Measurements from ENCODE around the gene GPR78. TPM values are rescaled to one million over a fixed set of nuclear protein-coding genes. Genes with fewer than 3 reads are reported as not detected.

The GPR78 gene
- total RNA-seq, 1 experiment from 2014 or later = 3.4 TPM

- Histone ChIP-seq H3K4me1 (ENCODE audit: insufficient read depth, low read length) (peaks cover 4% of the 10 kb centered on the region; the same call in 1 of the 2 replicates), H3K79me1 (ENCODE audit: insufficient read depth, low read depth, low read length, poor library complexity, severe bottlenecking) (no peaks in the 10 kb centered on the region), H3K56ac (ENCODE audit: insufficient read length, low read depth, low read length) (no peak overlapping the region), H2BK15ac (ENCODE audit: low read depth, low read length) (no peak overlapping the region), H4K91ac (ENCODE audit: insufficient read length, low read depth, low read length) (no peak overlapping the region), H2AK5ac (ENCODE audit: insufficient read length, low read length) (no peak overlapping the region), H2AFZ (ENCODE audit: low read length) (no peak overlapping the region), H3K9ac (ENCODE audit: extremely low read depth, insufficient read length, low read length) (no peak overlapping the region), H3K4ac (ENCODE audit: low read depth, low read length) (no peak overlapping the region), H3K14ac (ENCODE audit: insufficient read depth, low read length) (no peak overlapping the region; the same call in 1 of the 2 replicates), H3K9me3 (ENCODE audit: control insufficient read depth, low read depth, low read length) (no peaks in the 10 kb centered on the region), H3K27me3 (ENCODE audit: insufficient read depth, low read length) (no peaks in the 10 kb centered on the region), H2BK120ac (ENCODE audit: low read depth, low read length, poor library complexity, severe bottlenecking) (no peak overlapping the region), H3K23ac (ENCODE audit: insufficient read length, low read depth, low read length) (no peak overlapping the region), H3K18ac (ENCODE audit: insufficient read length, low read depth, low read length) (peak overlapping the region; percentile 45), H3K79me2 (ENCODE audit: insufficient read depth, low read length) (no peaks in the 10 kb centered on the region), H3K4me2 (ENCODE audit: insufficient read depth, insufficient read length, low read length) (peak overlapping the region; percentile 57), H3K23me2 (ENCODE audit: insufficient read length, low read depth, low read length, poor library complexity, severe bottlenecking) (no peaks in the 10 kb centered on the region), H2BK12ac (ENCODE audit: insufficient read length, low read depth, low read length) (no peak overlapping the region), H4K20me1 (ENCODE audit: control insufficient read depth, insufficient read depth, insufficient read length) (no peaks in the 10 kb centered on the region), H2BK5ac (ENCODE audit: insufficient read length, low read length) (no peak overlapping the region), H3T11ph (ENCODE audit: low read length) (peak overlapping the region; percentile 17), H4K5ac (ENCODE audit: insufficient read length, low read depth, low read length) (no peak overlapping the region), H2BK20ac (ENCODE audit: low read depth, low read length, poor library complexity, severe bottlenecking) (no peak overlapping the region), H3K27ac (ENCODE audit: insufficient read length, low read depth, low read length) (peak overlapping the region; percentile 86), H4K8ac (replicated peaks; ENCODE audit: insufficient read length, low read depth, low read length) (no peak overlapping the region)
- peaks cover 18 to 28% of the 10 kb centered on the region in 2 experiments for H3K9me3 Mint-ChIP-seq
- H3K4me3 Mint-ChIP-seq = no peak overlapping the region
- no peaks in the 10 kb centered on the region for H3K27me3 Mint-ChIP-seq (ENCODE audit: low read depth)
- no peak for TF ChIP-seq CTCF (conservative IDR thresholded peaks at IDR 0.05)
- WGBS (ENCODE audit: extremely low coverage, insufficient read length, low lambda C conversion rate) = no CpG with 5 or more reads among the region's 2 CpGs
- H3K36me3 Mint-ChIP-seq (ENCODE audit: insufficient read depth in 1 of 3, low read depth in 3 of 3) = peaks cover 7 to 36% (median 7%) of the 10 kb centered on the region in 3 experiments; a peak in 6 of 7 replicates
- H3K27ac Mint-ChIP-seq = peak overlapping the region; percentile 44 to 98 (median 82); a peak in 6 of 7 replicates
- DNase-seq = no peak
- H3K4me1 Mint-ChIP-seq = peaks cover 33 to 36% of the 10 kb centered on the region in 2 experiments
Measured at GRCh38 chr4:8534611-8535010, 45.6 kb upstream of the GPR78 start.
